HEK293 (cell line): ENCODE results near the gene DDO.
A peak's percentile ranks its signal among the peaks of the same experiment; 100 is the strongest.

Experiments used
- CTCF ChIA-PET: fragments of 350-600 bp; formaldehyde crosslinking; extraction: SDS; loops from one replicate; lab custom pipeline; 2021; ENCODE audit warnings: antibody characterized with exemption; lab: Yijun Ruan, JAX
- POLR2A ChIA-PET: fragments of 300-600 bp; formaldehyde crosslinking; extraction: SDS; loops from one replicate; lab custom pipeline; 2020; ENCODE audit warnings: antibody characterized with exemption, inconsistent platforms; lab: Yijun Ruan, JAX
- H3K27ac ChIP-seq: fragments of 200-500 bp; sonication (Bioruptor generic); 2 replicates; pipeline ENCODE4 v1.5.1; 2014; ENCODE audit warnings: low read depth, low read length, control low read depth, inconsistent platforms; ENCODE audit errors: extremely low read depth
- H3K36me3 ChIP-seq, 2 experiments: fragments of 200-500 bp in 1 of 2; sonication (Bioruptor generic) in 1 of 2; 1 replicate in 1 of 2; 2 replicates in 1 of 2; pipeline ENCODE4 v1.5.1; 2014 to 2017; ENCODE audit warnings: inconsistent platforms in 2 of 2, low read length in 2 of 2; ENCODE audit not compliant: control insufficient read depth in 2 of 2, insufficient read depth in 1 of 2
- H3K4me1 ChIP-seq: fragments of 200-500 bp; sonication (Bioruptor generic); 2 replicates; pipeline ENCODE4 v1.5.1; 2014; ENCODE audit warnings: mild to moderate bottlenecking, low read length, inconsistent platforms; ENCODE audit not compliant: control insufficient read depth, insufficient read depth
- H3K4me3 ChIP-seq: 2 replicates; pipeline ENCODE4 v1.5.1; 2011; ENCODE audit warnings: low read depth, mild to moderate bottlenecking, control low read depth, low read length, moderate library complexity
- H3K9me3 ChIP-seq: fragments of 200-500 bp; sonication (Bioruptor generic); 2 replicates; pipeline ENCODE4 v1.5.1; 2014; ENCODE audit warnings: low read depth, low read length, inconsistent platforms; ENCODE audit not compliant: control insufficient read depth, insufficient read depth
- BCL6B ChIP-seq: fragments of 450-650 bp; formaldehyde crosslinking; IDR thresholded peaks from 2 replicates; pipeline ENCODE4 v1.5.1; 2017; ENCODE audit warnings: missing biosample characterization, missing genetic modification characterization
- MYNN ChIP-seq: fragments of 450-650 bp; formaldehyde crosslinking; IDR thresholded peaks from 2 replicates; pipeline ENCODE4 v1.5.1; 2016; ENCODE audit warnings: missing biosample characterization, missing genetic modification characterization, borderline replicate concordance
- OSR2 ChIP-seq: fragments of 450-650 bp; formaldehyde crosslinking; IDR thresholded peaks from 2 replicates; pipeline ENCODE4 v1.5.1; 2016; ENCODE audit warnings: missing biosample characterization, missing genetic modification characterization
- PRDM10 ChIP-seq: fragments of 450-650 bp; formaldehyde crosslinking; IDR thresholded peaks from 2 replicates; pipeline ENCODE4 v1.5.1; 2016; ENCODE audit warnings: missing biosample characterization, missing genetic modification characterization
- SALL2 ChIP-seq: fragments of 450-650 bp; formaldehyde crosslinking; IDR thresholded peaks from 2 replicates; pipeline ENCODE4 v1.5.0; 2017; ENCODE audit warnings: missing biosample characterization, mild to moderate bottlenecking, missing genetic modification characterization, borderline replicate concordance
- ZBTB17 ChIP-seq: fragments of 450-650 bp; formaldehyde crosslinking; IDR thresholded peaks from 2 replicates; pipeline ENCODE4 v1.5.1; 2016; ENCODE audit warnings: missing biosample characterization, missing genetic modification characterization
- ZBTB8A ChIP-seq: fragments of 450-650 bp; formaldehyde crosslinking; IDR thresholded peaks from 2 replicates; pipeline ENCODE4 v1.5.1; 2016; ENCODE audit warnings: missing biosample characterization, missing genetic modification characterization
- ZNF10 ChIP-seq: fragments of 450-650 bp; formaldehyde crosslinking; IDR thresholded peaks from 2 replicates; pipeline ENCODE4 v1.5.1; 2017; ENCODE audit warnings: missing biosample characterization, missing genetic modification characterization
- ZNF148 ChIP-seq: fragments of 450-650 bp; formaldehyde crosslinking; IDR thresholded peaks from 2 replicates; pipeline ENCODE4 v1.5.0; 2017; ENCODE audit warnings: missing biosample characterization, missing genetic modification characterization, borderline replicate concordance
- ZNF18 ChIP-seq: fragments of 450-650 bp; formaldehyde crosslinking; IDR thresholded peaks from 2 replicates; pipeline ENCODE4 v1.5.1; 2016; ENCODE audit warnings: missing biosample characterization, missing genetic modification characterization
- ZNF555 ChIP-seq: fragments of 450-650 bp; formaldehyde crosslinking; conservative IDR thresholded peaks from 2 replicates; pipeline ENCODE4 v1.5.1; 2017; ENCODE audit warnings: missing biosample characterization, mild to moderate bottlenecking, missing genetic modification characterization, inconsistent platforms
- ZNF585B ChIP-seq: fragments of 450-650 bp; formaldehyde crosslinking; IDR thresholded peaks from 2 replicates; pipeline ENCODE4 v1.5.1; 2016; ENCODE audit warnings: missing biosample characterization, missing genetic modification characterization
- ZNF596 ChIP-seq: fragments of 450-650 bp; IDR thresholded peaks from 2 replicates; pipeline ENCODE4 v1.5.0; 2018; ENCODE audit warnings: missing biosample characterization, mild to moderate bottlenecking, missing genetic modification characterization, moderate library complexity
- ZNF623 ChIP-seq: fragments of 450-650 bp; formaldehyde crosslinking; IDR thresholded peaks from 2 replicates; pipeline ENCODE4 v1.5.1; 2016; ENCODE audit warnings: missing biosample characterization, missing genetic modification characterization
- ZNF670 ChIP-seq: fragments of 450-650 bp; formaldehyde crosslinking; IDR thresholded peaks from 2 replicates; pipeline ENCODE4 v1.5.1; 2016; ENCODE audit warnings: missing biosample characterization, missing genetic modification characterization, low read depth
- ZNF776 ChIP-seq: fragments of 450-650 bp; formaldehyde crosslinking; IDR thresholded peaks from 2 replicates; pipeline ENCODE4 v1.5.0; 2017; ENCODE audit warnings: missing biosample characterization, missing genetic modification characterization, borderline replicate concordance
- ZSCAN5A ChIP-seq: fragments of 450-650 bp; formaldehyde crosslinking; IDR thresholded peaks from 2 replicates; pipeline ENCODE4 v1.5.1; 2016; ENCODE audit warnings: missing biosample characterization, missing genetic modification characterization
- ZXDB ChIP-seq: fragments of 450-650 bp; formaldehyde crosslinking; IDR thresholded peaks from 2 replicates; pipeline ENCODE4 v1.5.1; 2016; ENCODE audit warnings: missing biosample characterization, missing genetic modification characterization

Gene DDO

GRCh38 chr6:110447761-110448160, 32.4 kb upstream of the DDO start:
- no peaks in the 10 kb centered on the region for H3K9me3 ChIP-seq
- H3K27ac ChIP-seq: no peak overlapping the region
- TF ChIP-seq ZNF10 (tag by site-specific recombination) (peak; percentile 74; the same call in 1 of the 2 replicates), ZNF148 (no peak), ZNF18 (tag by site-specific recombination) (no peak), ZNF596 (tag by site-specific recombination) (no peak), ZXDB (no peak)
- no peak overlapping the region for H3K4me3 ChIP-seq
- H3K36me3 ChIP-seq: no peaks in the 10 kb centered on the region
- H3K4me1 ChIP-seq: no peaks in the 10 kb centered on the region
- CTCF ChIA-PET: interaction anchor here (0.6 to 0.7 kb wide), 2 partner anchors 499 to 920 kb away, joined by 3 read pairs; no protein-coding TSS in a partner anchor
- POLR2A ChIA-PET: no interaction called here

- POLR2A ChIA-PET: no interaction called here
- H3K4me1 ChIP-seq: no peaks in the 10 kb centered on the region
- CTCF ChIA-PET: no interaction called here
- TF ChIP-seq SALL2 (no peak), OSR2 (tag by site-specific recombination) (no peak), ZNF555 (no peak)
- TF ChIP-seq, all 188 proteins: peak for 0
- Histone ChIP-seq H3K9me3 (no peaks in the 10 kb centered on the region), H3K4me3 (no peak overlapping the region), H3K27ac (no peak overlapping the region), H3K36me3 (no peaks in the 10 kb centered on the region)
Measured at GRCh38 chr6:110446405-110446804, 31.0 kb upstream of the DDO start.

GRCh38 chr6:110440026-110440425, 24.7 kb upstream of the DDO start:
- ChIA-PET CTCF (interaction anchor here (0.7 kb wide), 1 partner anchor 767 kb away, joined by 3 read pairs; no protein-coding TSS in a partner anchor), POLR2A (no interaction called here)
- Histone ChIP-seq H3K4me1 (no peaks in the 10 kb centered on the region), H3K9me3 (no peaks in the 10 kb centered on the region), H3K36me3 (no peaks in the 10 kb centered on the region), H3K27ac (no peak overlapping the region), H3K4me3 (no peak overlapping the region)
- TF ChIP-seq ZNF776 (tag by site-specific recombination): no peak

- H3K36me3 ChIP-seq: no peaks in the 10 kb centered on the region
- H3K9me3 ChIP-seq: no peaks in the 10 kb centered on the region
- POLR2A ChIA-PET: no interaction called here
- CTCF ChIA-PET: no interaction called here
- H3K4me3 ChIP-seq: no peak overlapping the region
- H3K27ac ChIP-seq: no peak overlapping the region
- no peaks in the 10 kb centered on the region for H3K4me1 ChIP-seq
- no peak for TF ChIP-seq PRDM10
- TF ChIP-seq ZNF585B (tag by site-specific recombination): no peak
- TF ChIP-seq ZBTB17 (tag by site-specific recombination): no peak
- TF ChIP-seq ZNF596 (tag by site-specific recombination): no peak
- TF ChIP-seq ZNF670 (tag by site-specific recombination): no peak
- no peak for TF ChIP-seq ZBTB8A (tag by site-specific recombination)
- TF ChIP-seq ZSCAN5A (tag by site-specific recombination): no peak
- TF ChIP-seq ZNF623: no peak
- no peak for TF ChIP-seq MYNN (tag by site-specific recombination)
- TF ChIP-seq BCL6B (tag by site-specific recombination): no peak
Measured at GRCh38 chr6:110439356-110439755, 24.0 kb upstream of the DDO start.
